Right renal cortex interstitium (tissue), 3 donors: ENCODE measurements around the gene ACTL10. TPM values are rescaled to one million over a fixed set of nuclear protein-coding genes. Genes with fewer than 3 reads are reported as not detected.
"Not testable (repeated sequence)": the region's sequence is repeated elsewhere in the genome, so short reads cannot be mapped to it uniquely, and the experiment has no call there.

Source experiments
- DNase-seq, 3 donors: peaks; one replicate each; pipeline ENCODE4 v3.0.0-alpha.2; 2013; ENCODE audit warnings: low read depth in 3 of 3, low spot score in 2 of 3
- polyA plus RNA-seq, 3 donors: library from polyadenylated mRNA; unstranded; fragments of 120-200 nt; gene quantifications; one replicate each; pipeline ENCODE4 v1.2.1, GENCODE V29; 2013; ENCODE audit not compliant: insufficient read length in 3 of 3

Gene ACTL10
- under 1 TPM; 0.25 to 0.48 (median 0.29) TPM for polyA plus RNA-seq

DNA sequence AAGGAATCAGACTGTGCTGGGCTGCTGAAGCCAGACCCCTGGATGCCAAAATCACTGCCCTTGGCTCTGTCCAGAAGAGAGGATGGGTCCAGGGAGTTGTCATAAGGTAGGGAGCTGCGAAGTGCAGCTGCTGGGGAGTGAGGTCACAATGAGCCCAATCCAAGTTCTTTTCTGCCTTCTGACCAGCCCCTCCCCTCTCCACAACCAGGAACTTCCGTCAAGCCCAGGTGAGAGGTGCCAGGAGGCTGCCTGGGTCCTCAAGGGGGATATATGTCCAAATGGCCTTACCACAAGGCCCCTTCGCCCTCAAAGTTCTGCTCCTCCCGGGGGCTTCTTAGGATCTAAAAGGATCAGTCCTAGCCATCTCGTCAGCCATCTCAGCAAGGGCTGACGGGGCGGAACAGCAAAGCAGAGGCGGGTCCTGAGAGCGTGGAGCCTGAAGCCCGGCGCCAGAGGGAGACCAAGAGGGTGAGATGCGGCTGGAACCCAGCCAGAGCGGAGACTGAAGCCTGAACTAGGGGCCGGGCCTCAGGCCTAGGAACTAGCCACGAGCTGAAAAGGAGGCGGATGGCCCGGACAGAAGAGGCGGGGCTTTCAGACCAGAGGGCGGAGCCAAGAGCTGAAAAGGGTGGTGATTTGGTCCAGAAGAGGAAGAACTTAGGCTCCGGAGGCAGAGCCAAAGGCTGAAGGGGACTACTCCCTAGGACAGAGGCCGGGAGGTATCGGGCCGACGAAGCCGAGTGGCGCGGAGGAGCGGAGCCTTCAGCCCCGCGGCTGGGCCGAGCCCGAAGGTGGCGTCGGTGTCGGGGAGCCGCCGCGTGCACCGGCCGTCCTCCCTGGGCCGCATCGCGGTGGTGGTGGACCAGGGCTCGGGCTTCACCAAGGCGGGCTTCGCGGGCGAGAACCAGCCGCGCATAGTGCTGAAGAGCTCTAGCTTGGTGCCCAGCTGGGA, at the start of gene ACTL10:
Gene ACTL10 (plus strand): TSS at position 651 of the 952 bp plus-strand sequence. CDS start 555 bp downstream, outside the sequence.
- DNase-seq = peak; percentile 89 to 92 (median 91)

DNA sequence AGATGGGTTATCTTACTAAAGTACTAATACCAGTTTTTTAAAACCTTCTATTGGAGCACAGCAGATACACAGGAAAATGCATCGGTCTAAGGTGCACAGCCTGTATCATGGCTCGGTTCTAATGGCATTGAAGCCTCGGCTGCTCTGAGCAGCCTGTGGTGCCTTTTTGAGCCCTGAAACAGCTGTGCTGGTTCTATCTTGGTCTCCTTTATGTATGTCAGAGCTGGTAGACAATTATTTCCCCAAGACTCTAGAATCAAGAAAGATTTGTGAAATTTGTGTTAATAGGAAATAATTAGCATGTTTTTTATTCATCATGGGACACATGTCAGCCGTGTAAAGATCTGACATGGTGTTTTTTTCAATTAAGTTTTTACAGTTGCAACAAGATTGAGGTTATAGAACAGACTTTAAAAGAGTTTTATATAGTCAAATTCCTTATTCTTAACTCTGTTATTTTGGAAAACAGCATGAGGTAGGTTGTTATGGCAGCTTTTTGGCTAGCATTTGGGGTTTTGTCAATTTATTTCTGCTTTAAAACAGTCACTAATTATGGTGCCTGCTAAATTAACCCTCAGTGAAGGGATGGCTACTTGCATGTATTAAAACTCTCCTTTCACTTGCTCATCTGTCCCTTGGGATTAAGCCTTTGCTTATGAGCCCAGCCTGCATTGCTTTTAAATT, 44.9 kb upstream of the ACTL10 start:
- DNase-seq = no peak

DNA sequence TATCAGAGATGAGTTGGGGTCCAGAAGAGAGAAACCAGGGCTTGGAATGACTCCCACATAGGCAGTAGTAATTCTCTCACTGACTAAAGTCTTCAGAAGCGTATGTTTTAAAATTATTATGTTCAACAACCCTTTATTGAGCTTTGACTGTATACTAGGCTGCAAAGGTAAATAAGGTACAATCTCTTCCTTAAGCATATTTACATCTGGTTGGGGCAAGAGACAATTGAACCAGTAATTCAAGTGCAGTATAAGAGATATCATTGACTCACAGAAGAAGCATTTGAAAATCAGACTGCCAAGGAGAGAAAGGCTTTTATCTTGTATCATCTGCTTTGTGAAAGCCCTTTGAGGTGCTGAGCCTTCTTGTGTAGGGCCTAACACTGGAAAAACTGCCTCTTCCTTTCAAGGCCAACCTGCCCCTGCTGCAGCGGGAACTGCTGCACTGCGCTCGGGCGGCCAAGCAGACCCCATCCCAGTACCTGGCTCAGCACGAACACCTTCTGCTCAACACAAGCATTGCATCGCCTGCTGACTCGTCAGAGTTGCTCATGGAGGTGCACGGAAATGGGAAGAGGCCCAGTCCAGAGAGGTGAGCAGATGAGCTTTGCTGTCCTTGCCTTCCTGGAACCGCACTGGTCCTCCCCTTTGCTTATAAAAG, 43.9 kb upstream of the ACTL10 start:
- DNase-seq = no peak

DNA sequence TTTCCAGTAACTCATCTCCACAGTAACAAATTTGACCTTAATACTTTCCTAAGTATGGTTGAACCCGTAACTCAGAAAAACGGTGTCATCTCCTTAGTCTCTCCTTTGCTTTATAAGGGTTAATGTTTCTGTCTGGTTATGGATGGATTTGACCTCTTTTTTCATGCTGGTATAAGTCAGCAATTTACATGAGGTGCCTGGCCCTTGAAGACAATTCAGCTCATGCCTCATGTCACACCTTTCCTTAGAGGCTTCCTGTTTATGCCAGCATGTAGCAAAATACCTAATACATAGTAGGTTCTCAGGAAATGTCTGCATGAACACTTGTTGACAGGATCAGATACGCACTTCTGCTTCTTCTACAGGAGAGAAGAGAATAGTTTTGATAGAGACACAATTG, 42.3 kb upstream of the ACTL10 start:
- DNase-seq = no peak

DNA sequence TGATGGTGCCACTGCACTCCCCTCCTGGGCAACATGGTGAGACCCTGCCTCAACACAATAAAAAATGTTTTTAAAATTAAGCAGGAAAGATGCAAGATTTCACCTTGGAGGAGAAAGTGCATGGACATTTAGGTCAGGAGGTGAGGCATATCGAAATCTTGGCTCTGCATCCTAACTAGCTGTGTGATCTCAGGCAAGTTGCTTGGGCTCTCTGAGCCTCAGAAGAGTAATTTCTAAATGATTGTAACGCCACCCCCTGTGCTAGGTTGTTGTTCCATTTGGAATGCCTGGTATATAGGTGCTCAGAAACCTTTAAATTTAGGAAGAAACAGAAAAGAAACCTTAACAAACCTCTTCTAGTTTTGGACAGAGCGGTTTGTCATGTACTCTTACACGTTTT, 40.6 kb upstream of the ACTL10 start:
- DNase-seq = no peak

DNA sequence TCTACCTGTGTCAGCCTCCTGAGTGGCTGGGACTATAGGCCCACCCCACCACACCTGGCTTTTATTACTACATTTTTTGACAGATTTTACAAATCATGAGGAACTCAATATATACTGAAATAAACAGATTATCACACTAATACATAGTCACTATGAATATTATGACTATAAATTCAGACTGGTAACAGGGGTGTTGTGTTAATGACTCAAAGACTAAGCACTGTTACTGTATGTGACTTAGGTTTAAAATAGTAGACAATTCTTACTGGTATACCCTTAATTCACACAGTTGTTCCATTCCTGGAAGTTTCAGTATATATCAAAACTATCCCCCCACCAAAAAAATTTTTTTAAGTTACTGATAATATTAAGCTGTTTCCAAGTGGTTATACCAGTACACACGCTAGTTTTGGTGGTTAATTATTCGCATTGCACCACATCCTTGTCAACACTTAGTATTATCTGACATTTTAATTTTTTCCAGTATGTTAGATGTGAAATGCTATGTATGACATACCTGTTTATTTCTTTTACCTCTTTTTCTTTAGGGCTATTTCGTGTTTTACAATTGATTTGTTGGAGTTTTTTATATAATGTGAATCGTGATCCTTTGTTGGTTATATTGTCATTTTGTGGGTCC, 39.0 kb upstream of the ACTL10 start:
- DNase-seq = no peak

DNA sequence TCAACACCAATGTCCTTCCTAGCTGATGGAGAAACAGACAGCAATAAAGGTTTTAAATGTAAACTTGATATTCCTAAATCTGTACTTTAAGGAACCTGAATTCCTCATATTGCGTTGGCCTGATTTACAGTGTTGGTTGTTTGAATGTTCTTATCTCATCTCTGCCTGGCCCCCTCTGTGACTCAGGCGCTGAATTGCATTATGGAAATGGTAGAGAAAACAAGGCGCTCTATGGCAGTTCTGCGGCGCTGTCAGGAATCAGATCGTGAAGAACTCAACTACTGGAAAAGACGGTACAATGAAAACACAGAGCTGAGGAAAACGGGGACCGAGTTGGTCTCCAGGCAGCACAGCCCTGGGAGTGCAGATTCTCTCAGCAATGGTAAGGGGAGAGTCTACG, 37.2 kb upstream of the ACTL10 start:
- DNase-seq = no peak

DNA sequence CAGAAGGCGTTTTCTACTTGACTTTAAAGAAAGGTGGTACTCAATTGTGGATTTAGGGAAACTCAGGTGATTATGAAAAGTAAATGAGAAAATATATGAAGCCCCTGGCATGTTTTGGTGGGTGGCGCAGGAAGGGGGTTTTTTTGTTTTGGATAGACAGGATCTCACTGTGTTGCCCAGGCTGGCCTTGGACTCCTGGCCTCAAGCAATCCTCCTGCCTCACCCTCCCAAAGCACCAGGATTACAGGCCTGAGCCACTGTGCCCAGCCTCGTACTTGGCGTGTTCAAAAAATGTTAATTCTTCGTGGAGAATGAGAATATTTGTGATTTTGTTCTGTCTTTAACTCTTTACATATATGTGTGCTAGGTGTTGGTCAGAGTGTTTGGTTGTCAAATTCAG, 36.8 kb upstream of the ACTL10 start:
- no peak for DNase-seq

DNA sequence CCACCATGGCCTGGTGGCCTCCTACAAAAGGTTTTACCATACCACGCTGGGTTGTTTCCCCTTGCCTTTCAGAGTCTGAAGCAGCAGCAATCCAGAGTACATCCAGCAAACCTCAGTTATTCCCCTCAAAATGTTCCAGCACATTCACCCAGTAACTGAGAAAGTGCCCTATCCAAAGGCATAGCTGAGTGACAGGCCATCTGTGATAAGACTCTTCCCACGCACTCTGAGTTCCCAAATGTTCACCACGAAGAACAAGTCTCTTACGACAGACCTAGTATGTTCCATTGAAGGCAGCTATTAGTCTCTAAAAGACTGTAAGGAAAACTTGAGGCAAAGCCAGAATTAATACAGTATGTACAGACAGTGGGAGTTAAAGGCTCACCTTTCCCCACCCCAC, 36.2 kb upstream of the ACTL10 start:
- DNase-seq = no peak

DNA sequence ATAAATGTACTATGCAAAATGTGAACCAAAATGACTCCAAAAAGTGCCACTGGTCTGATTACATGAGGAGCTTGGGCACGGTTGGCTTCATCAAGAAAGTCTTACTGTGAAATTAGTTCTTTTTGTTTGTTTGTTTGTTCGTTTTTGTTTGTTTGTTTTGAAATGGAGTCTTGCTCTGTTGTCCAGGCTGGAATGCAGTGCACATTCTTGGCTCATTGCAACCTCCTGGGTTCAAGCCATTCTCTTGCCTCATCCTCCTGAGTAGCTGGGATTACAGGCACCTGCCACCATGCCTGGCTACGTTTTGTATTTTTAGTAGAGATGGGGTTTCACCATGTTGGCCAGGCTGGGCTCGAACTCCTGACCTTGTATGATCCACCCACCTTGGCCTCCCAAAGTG, 34.8 kb upstream of the ACTL10 start:
- not testable (repeated sequence) for DNase-seq

DNA sequence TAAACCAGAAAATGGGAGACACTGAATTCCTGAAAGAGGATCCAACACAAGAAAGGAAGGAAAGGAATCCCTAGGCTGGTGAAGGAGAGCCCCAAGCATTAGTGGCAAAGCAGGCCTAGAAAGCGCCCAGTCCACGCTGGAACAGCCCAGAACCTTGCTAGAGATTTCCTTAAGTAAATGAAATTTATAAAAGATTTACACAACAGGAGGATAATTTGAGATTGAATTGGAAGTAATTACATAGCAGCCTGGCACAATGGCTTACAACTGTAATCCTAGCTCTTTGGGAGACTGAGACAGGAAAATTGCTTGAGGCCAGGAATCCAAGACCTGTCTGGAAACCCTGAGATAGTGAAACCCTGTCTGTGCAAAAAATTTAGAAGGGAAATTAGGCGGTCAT, 31.4 kb upstream of the ACTL10 start:
- no peak for DNase-seq

DNA sequence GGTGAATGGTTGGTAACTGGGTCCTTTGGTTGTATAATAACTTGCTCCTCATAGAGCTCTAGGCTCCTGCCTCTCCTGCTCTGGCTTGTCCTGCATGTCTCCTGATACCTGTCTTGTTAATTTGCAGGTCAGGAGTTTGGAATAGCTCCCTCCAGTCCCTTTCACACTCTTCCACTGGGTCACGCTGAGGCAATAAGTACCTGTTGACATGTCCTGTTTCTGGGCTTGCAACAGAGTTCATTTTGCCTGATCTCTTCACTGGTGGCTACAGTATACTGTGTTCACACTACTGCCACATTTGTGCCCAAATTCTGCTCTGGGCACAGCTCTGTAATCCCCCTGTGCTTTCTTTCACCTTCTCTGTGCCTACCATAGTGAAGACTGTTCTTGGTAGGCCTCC, 30.0 kb upstream of the ACTL10 start:
- no peak for DNase-seq

DNA sequence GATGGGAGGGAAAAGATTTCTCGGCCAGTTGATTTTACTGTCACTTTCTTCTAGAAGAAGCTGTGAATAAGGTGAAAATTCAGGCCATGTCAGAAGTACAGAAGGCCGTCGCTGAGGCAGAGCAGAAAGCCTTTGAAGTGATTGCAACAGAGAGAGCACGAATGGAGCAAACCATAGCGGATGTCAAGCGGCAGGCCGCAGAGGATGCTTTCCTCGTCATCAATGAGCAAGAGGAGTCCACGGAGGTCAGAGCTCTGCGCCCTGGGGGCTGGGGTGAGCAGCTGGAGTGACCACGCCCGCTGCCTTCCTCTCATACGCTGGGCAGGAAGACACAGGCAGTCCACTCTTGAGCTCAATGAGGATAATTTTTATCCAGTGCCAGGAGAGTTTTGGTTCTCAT, 26.5 kb upstream of the ACTL10 start:
- DNase-seq = no peak

DNA sequence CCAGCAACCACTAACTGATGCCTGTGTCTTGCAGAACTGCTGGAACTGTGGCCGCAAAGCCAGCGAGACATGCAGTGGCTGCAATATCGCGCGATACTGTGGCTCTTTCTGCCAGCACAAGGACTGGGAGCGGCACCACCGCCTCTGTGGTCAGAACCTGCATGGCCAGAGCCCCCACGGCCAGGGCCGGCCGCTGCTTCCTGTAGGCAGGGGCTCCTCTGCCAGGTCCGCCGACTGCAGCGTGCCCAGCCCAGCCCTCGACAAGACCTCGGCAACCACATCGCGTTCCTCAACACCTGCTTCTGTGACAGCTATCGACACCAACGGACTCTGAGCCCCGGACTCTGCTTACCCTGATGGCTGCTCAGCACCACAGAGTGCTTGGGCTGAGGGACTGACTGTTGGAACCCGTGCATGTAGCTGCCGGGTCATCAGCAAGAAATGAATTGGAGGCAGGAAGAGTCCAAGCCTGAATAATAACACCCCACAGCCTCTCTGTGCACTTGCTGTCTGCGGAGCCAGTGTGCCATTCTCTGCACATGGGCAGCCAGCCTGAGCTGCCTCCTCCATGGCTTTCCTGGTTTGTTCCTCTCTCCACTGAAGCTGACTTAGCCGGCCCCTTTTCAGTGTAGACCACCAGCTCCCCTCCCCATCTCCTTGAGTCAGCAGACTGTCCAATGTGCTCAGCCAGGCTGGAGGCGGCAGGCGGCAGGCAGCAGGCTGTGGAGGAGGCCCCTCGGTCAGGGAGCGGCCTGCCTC, 22.3 kb upstream of the ACTL10 start:
- no peak for DNase-seq

DNA sequence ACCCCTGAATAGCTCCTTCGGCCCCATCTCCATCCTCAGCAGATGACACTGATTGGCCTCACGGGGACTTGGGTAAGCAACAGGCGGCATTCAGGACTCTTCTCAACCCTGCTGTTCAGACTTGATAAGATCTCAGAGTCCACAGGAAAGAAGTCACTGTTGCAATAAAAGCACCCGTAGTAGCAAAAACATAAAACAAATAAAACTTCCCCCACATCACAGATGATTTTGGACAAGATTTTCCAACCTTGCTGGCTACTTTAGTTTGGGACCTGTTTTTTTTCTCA, 21.7 kb upstream of the ACTL10 start:
- no peak for DNase-seq

DNA sequence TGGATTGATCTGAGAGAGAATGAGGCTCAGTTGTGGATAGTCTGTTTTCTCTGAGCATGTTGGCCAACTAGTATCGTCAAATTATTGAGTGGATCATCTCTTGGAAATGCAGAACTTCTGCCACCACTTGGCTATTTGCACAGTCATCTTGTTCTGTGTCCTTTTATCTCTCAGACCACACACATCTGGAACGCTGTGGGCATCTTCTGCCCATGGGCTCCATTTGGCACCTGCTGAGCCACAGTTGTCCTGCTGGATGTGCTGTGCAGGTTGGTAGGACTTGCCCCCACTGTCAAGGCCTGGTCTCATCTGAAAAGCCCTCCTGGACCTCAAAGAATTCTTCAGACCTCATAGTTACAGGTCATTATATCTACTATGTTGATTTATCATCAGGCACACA, 21.3 kb upstream of the ACTL10 start:
- no peak for DNase-seq

DNA sequence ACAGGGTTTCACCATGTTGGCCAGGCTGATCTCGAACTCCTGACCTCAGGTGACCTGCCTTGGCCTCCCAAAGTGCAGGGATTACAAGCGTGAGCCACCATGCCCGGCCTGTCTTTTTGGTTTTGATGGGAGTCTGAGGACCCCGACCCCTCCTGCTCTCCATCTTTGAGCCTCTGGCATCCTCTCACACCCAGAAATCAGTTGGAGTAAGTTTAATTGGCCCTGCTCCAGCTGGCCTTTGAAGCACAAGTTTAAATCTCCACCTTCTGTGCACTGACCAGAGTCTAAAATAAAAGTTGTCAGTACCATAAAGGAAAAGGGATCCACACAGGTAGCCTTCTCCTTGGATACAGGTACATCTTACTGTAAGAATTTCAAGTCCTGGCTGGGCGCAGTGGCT, 20.6 kb upstream of the ACTL10 start:
- DNase-seq = no peak

DNA sequence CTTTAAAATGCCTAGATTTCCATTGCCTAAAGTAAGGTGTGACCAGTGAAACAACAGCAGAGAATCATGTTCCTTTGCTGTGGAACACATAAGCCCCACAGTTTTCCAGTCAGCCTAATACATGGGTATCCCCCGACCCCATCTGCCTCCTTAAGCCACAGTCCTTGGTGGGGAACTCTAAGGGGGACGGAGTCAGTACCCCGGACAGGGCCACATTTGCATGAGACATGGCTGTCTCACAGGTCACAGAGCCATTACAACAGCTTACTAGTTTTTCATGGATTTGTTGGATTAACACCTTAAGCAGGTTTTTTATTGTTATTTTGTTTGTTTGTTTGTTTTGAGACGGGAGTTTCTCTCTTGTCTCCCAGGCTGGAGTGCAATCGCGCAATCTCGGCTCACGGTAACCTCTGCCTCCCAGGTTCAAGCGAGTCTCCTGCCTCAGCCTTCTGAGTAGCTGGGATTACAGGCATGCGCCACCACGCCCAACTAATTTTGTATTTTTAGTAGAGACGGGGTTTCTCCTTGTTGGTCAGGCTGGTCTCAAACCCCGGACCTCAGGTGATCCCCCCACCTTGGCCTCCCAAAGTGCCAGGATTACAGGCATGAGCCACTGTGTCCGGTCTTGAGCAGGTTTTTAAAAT, 19.7 kb upstream of the ACTL10 start:
- DNase-seq = not testable (repeated sequence)

DNA sequence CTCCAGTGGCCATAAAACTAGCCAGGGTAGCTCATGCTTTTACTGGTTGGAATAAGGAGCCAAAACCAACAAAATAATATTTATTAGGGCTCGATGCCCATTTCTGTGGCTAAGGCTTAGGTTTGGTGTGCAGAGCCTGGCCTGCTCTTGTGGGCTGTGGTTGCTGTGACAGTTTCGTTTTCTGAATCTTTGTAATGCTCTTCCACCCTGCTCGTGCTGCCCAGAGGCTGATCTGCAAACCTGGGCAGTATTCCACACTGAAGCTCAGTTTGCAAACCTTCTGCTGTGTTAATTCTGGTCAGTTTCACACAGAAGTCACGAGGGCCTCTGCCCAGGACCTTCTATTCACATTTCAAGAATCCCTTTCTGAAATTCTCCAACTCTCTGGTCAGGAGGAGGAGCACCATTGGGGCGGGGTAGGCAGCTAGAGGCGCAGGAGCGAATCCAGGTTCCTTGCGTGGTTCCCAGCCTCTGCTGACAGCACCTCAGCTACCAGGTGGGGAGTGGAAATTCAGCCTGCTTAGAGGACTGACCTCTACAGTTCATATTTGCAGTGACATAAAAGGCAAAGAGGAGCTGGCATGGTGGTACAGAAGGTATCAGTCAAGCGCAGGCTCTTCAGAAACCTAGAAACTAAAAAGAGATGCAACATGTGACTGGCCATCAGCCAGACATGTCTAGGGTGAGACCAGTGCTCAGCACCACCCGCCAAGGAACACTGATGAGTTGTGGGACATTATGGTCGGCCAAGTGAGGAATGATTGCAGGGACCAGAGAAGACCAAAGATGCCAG, 18.9 kb upstream of the ACTL10 start:
- DNase-seq = no peak
